Mesendoderm (in vitro differentiated cells): ENCODE results near the gene ATP5F1D.

Source experiments
- DNase-seq: peaks from one replicate; pipeline ENCODE4 v3.0.0; 2013
- H2AK5ac ChIP-seq: 2 replicates; pipeline ENCODE4 v1.6.1; 2013; ENCODE audit warnings: low read length, inconsistent platforms
- H2BK120ac ChIP-seq: 2 replicates; pipeline ENCODE4 v1.6.1; 2013; ENCODE audit warnings: low read depth, mild to moderate bottlenecking, low read length, moderate library complexity, mixed read lengths
- H2BK15ac ChIP-seq: replicated peaks from 2 replicates; pipeline ENCODE4 v1.6.1; 2013; ENCODE audit warnings: low read depth, mild to moderate bottlenecking, moderate library complexity
- H2BK5ac ChIP-seq: 2 replicates; pipeline ENCODE4 v1.6.1; 2013; ENCODE audit warnings: low read length, inconsistent platforms
- H3K18ac ChIP-seq: 2 replicates; pipeline ENCODE4 v1.6.1; 2013; ENCODE audit warnings: mild to moderate bottlenecking, low read length, mixed read lengths
- H3K23ac ChIP-seq: one replicate; pipeline ENCODE4 v1.6.1; 2013; ENCODE audit warnings: low read length
- H3K27ac ChIP-seq: 2 replicates; pipeline ENCODE4 v1.5.1; 2013; ENCODE audit warnings: low read depth, mild to moderate bottlenecking, inconsistent platforms, low read length, moderate library complexity
- H3K27me3 ChIP-seq: 2 replicates; pipeline ENCODE4 v1.6.1; 2013; ENCODE audit warnings: low read length, control low read depth, mild to moderate bottlenecking, inconsistent platforms; ENCODE audit not compliant: insufficient read depth, poor library complexity
- H3K36me3 ChIP-seq: 2 replicates; pipeline ENCODE4 v1.6.1; 2013; ENCODE audit warnings: low read length, inconsistent platforms; ENCODE audit not compliant: control insufficient read depth, insufficient read depth
- H3K4ac ChIP-seq: one replicate; pipeline ENCODE4 v1.6.1; 2013; ENCODE audit warnings: low read depth, mild to moderate bottlenecking, low read length, moderate library complexity
- H3K4me1 ChIP-seq: 2 replicates; pipeline ENCODE4 v1.6.1; 2013; ENCODE audit warnings: low read depth, low read length, inconsistent platforms; ENCODE audit not compliant: control insufficient read depth
- H3K4me2 ChIP-seq: 2 replicates; pipeline ENCODE4 v1.6.1; 2013; ENCODE audit warnings: low read length
- H3K4me3 ChIP-seq: 2 replicates; pipeline ENCODE4 v1.5.1; 2013; ENCODE audit warnings: mild to moderate bottlenecking, low read length
- H3K56ac ChIP-seq: one replicate; pipeline ENCODE4 v1.6.1; 2013; ENCODE audit warnings: low read length
- H3K79me1 ChIP-seq: 2 replicates; pipeline ENCODE4 v1.6.1; 2013; ENCODE audit warnings: low read length, inconsistent platforms
- H3K79me2 ChIP-seq: 2 replicates; pipeline ENCODE4 v1.6.1; 2013; ENCODE audit warnings: mild to moderate bottlenecking, low read length; ENCODE audit not compliant: control insufficient read depth, insufficient read depth
- H3K9ac ChIP-seq: 2 replicates; pipeline ENCODE4 v1.6.1; 2013; ENCODE audit warnings: low read length, inconsistent platforms
- H4K5ac ChIP-seq: one replicate; pipeline ENCODE4 v1.6.1; 2013; ENCODE audit warnings: low read length
- H4K8ac ChIP-seq: one replicate; pipeline ENCODE4 v1.6.1; 2013; ENCODE audit warnings: low read depth, mild to moderate bottlenecking, control low read depth, low read length, moderate library complexity
- WGBS: extraction: QIAGEN DNeasy Blood & Tissue Kit; methylation state at CpG from one replicate; pipeline ENCODE4 v1.1.7; 2013; ENCODE audit warnings: low lambda C conversion rate, missing lambda C conversion rate; ENCODE audit not compliant: insufficient coverage; ENCODE audit errors: extremely low coverage; 5-methylcytosine and 5-hydroxymethylcytosine counted together

Gene ATP5F1D

GRCh38 chr19:1255186-1256161 lies 13.9 kb downstream of the ATP5F1D start:
- DNase-seq: no peak
- no peak overlapping the region for H3K18ac ChIP-seq
- H3K56ac ChIP-seq: peak overlapping the region; percentile 7
- H3K4me2 ChIP-seq: no peak overlapping the region
- H3K79me2 ChIP-seq: peaks cover 58% of the 10 kb centered on the region
- no peak overlapping the region for H2AK5ac ChIP-seq
- no peak overlapping the region for H3K23ac ChIP-seq
- H3K79me1 ChIP-seq: peaks cover 15% of the 10 kb centered on the region
- peak overlapping the region; percentile 37 for H3K27ac ChIP-seq
- H3K9ac ChIP-seq: no peak overlapping the region
- no peak overlapping the region for H2BK120ac ChIP-seq
- H2BK5ac ChIP-seq: no peak overlapping the region
- H4K8ac ChIP-seq: no peak overlapping the region
- H3K36me3 ChIP-seq: peaks cover 22% of the 10 kb centered on the region
- H3K27me3 ChIP-seq: no peaks in the 10 kb centered on the region
- H3K4me1 ChIP-seq: no peaks in the 10 kb centered on the region
- H3K4ac ChIP-seq: no peak overlapping the region
- H4K5ac ChIP-seq: no peak overlapping the region
- H3K4me3 ChIP-seq: no peak overlapping the region
- no peak overlapping the region for H2BK15ac ChIP-seq
- no CpG with 5 or more reads among the region's 52 CpGs for WGBS

GRCh38 chr19:1256646-1257474 lies 15.3 kb downstream of the ATP5F1D start:
- Histone ChIP-seq H4K5ac (no peak overlapping the region), H3K56ac (no peak overlapping the region), H3K4me3 (no peak overlapping the region), H3K4ac (no peak overlapping the region), H4K8ac (no peak overlapping the region), H3K4me1 (no peaks in the 10 kb centered on the region), H2AK5ac (no peak overlapping the region), H3K79me1 (peaks cover 15% of the 10 kb centered on the region), H3K27me3 (no peaks in the 10 kb centered on the region), H2BK5ac (no peak overlapping the region), H3K79me2 (peaks cover 44% of the 10 kb centered on the region), H3K4me2 (no peak overlapping the region), H3K36me3 (peaks cover 18% of the 10 kb centered on the region), H2BK120ac (no peak overlapping the region), H3K23ac (no peak overlapping the region), H3K9ac (no peak overlapping the region), H2BK15ac (no peak overlapping the region), H3K18ac (no peak overlapping the region), H3K27ac (no peak overlapping the region)
- no CpG with 5 or more reads among the region's 46 CpGs for WGBS
- no peak for DNase-seq

DNA sequence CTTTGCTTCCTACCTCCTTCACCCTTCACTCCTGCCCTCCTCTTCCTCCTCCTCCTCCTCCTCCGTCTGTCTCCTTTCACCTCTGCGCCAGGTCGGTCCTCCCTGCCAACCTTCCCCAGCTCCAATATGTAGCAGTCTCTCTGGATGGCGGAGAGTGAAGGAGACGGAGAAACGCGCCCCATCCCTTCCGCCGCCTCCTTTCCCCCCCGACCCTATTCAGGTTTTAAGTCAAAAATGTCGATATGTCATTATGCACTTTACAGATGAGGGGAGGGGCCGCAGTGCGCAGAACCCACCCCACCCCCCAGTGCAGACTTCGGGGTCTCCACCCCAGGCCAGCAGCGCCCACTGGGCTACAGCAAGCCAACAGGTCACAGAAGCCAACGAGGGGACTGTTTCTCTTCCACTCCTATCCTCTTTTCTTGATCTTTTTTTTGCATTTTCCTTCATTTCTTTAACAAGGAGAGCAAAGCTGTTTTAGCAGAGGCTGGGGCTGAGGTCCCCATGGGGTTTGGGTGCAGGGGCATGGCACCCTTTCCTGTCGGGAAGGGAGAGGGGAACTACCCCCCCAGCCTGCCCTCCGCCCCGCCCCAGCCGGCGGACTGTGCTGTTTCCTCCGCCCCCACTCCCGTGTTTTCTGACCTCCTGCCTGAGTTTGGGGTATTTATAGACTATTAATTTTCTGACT lies 16.1 kb downstream of the ATP5F1D start:
- Histone ChIP-seq H2BK120ac (no peak overlapping the region), H3K27me3 (no peaks in the 10 kb centered on the region), H3K79me1 (peaks cover 15% of the 10 kb centered on the region), H4K5ac (no peak overlapping the region), H3K4me1 (peaks cover 2% of the 10 kb centered on the region), H4K8ac (no peak overlapping the region), H3K4me2 (no peak overlapping the region), H3K4ac (no peak overlapping the region), H3K18ac (no peak overlapping the region), H3K79me2 (peaks cover 36% of the 10 kb centered on the region), H3K23ac (no peak overlapping the region), H2BK5ac (no peak overlapping the region), H3K56ac (no peak overlapping the region), H2AK5ac (no peak overlapping the region), H3K9ac (no peak overlapping the region), H3K36me3 (peaks cover 17% of the 10 kb centered on the region), H3K27ac (peak overlapping the region; percentile 26), H2BK15ac (no peak overlapping the region), H3K4me3 (no peak overlapping the region)
- WGBS: no CpG with 5 or more reads among the region's 23 CpGs
- DNase-seq: no peak

- Histone ChIP-seq H3K4me1 (peaks cover 4% of the 10 kb centered on the region), H2BK15ac (no peak overlapping the region), H4K5ac (no peak overlapping the region), H3K36me3 (peaks cover 17% of the 10 kb centered on the region), H2AK5ac (no peak overlapping the region), H3K56ac (no peak overlapping the region), H3K79me1 (peaks cover 15% of the 10 kb centered on the region), H3K4ac (no peak overlapping the region), H2BK5ac (no peak overlapping the region), H3K18ac (no peak overlapping the region), H4K8ac (no peak overlapping the region), H3K23ac (no peak overlapping the region), H3K9ac (no peak overlapping the region), H3K27ac (peak overlapping the region; percentile 26), H3K4me3 (no peak overlapping the region), H3K27me3 (no peaks in the 10 kb centered on the region), H2BK120ac (no peak overlapping the region), H3K4me2 (no peak overlapping the region), H3K79me2 (peaks cover 31% of the 10 kb centered on the region)
- no CpG with 5 or more reads among the region's 8 CpGs for WGBS
- no peak for DNase-seq
Measured at GRCh38 chr19:1258163-1258492, 16.6 kb downstream of the ATP5F1D start.

- Histone ChIP-seq H3K27ac (no peak overlapping the region), H2AK5ac (no peak overlapping the region), H4K8ac (no peak overlapping the region), H4K5ac (no peak overlapping the region), H2BK120ac (no peak overlapping the region), H3K79me1 (peaks cover 13% of the 10 kb centered on the region), H3K4me2 (no peak overlapping the region), H2BK15ac (no peak overlapping the region), H3K36me3 (peaks cover 15% of the 10 kb centered on the region), H3K4me1 (peaks cover 4% of the 10 kb centered on the region), H3K18ac (no peak overlapping the region), H3K4me3 (no peak overlapping the region), H3K79me2 (peaks cover 25% of the 10 kb centered on the region), H3K56ac (no peak overlapping the region), H2BK5ac (no peak overlapping the region), H3K23ac (no peak overlapping the region), H3K9ac (no peak overlapping the region), H3K27me3 (no peaks in the 10 kb centered on the region), H3K4ac (no peak overlapping the region)
- DNase-seq: no peak
- WGBS: no CpG with 5 or more reads among the region's 15 CpGs
Measured at GRCh38 chr19:1258707-1259205, 17.2 kb downstream of the ATP5F1D start.
